ENCODE results near the gene TSPEAR. TPM values are rescaled to one million over a fixed set of nuclear protein-coding genes. Genes with fewer than 3 reads are reported as not detected.

Gene TSPEAR
- total and polyA plus RNA-seq, 12 donors, result under 0.01 to 3.4 (median 1.0) TPM; not detected in 3

- Histone ChIP-seq H3K4me1 (no peaks in the 10 kb centered on the region), H3K27ac (no peak overlapping the region), H3K4me3 (no peak overlapping the region), H3K9me3 (no peaks in the 10 kb centered on the region), H3K27me3 (peaks cover 0 to 27% (median 8%) of the 10 kb centered on the region in 7 donors), H3K36me3 (no peaks in the 10 kb centered on the region)
- 76 to 84% methylated on average over 15 of the region's 15 CpGs for WGBS, 2 donors
- ATAC-seq (no peak), DNase-seq (no peak)
- no peak for TF ChIP-seq CTCF (IDR thresholded peaks at IDR 0.05)
- intact Hi-C loops (cut with DNase I), result loop anchor here in 4 of 10 donors (5.0 to 10.0 kb wide), 3 partner anchors 220 to 277 kb away; no protein-coding TSS in a partner anchor
Measured at GRCh38 chr21:44517175-44517899, 194.0 kb downstream of the TSPEAR start.

- DNase-seq (peak in 1 of 2 donors; percentile 1), ATAC-seq (no peak)
- Histone ChIP-seq H3K4me3 (no peak overlapping the region), H3K9me3 (no peaks in the 10 kb centered on the region), H3K36me3 (no peaks in the 10 kb centered on the region), H3K27me3 (peaks cover 0 to 29% (median 10%) of the 10 kb centered on the region in 7 donors), H3K4me1 (no peaks in the 10 kb centered on the region), H3K27ac (no peak overlapping the region)
- 85 to 86% methylated on average over 10 of the region's 10 CpGs for WGBS, 2 donors
- TF ChIP-seq CTCF (IDR thresholded peaks at IDR 0.05), result no peak
- intact Hi-C loops (cut with DNase I), result loop anchor here in 4 of 10 donors (5.0 to 10.0 kb wide), 3 partner anchors 220 to 278 kb away; no protein-coding TSS in a partner anchor
Measured at GRCh38 chr21:44516828-44517174, 194.6 kb downstream of the TSPEAR start.

- Histone ChIP-seq H3K9me3 (no peaks in the 10 kb centered on the region), H3K27me3 (peaks cover 0 to 29% (median 11%) of the 10 kb centered on the region in 7 donors), H3K27ac (no peak overlapping the region), H3K36me3 (no peaks in the 10 kb centered on the region), H3K4me3 (no peak overlapping the region), H3K4me1 (no peaks in the 10 kb centered on the region)
- TF ChIP-seq CTCF (IDR thresholded peaks at IDR 0.05), result no peak
- DNase-seq (peak in 1 of 2 donors; percentile 5), ATAC-seq (no peak)
- 90 to 91% methylated on average over 13 of the region's 13 CpGs for WGBS, 2 donors
- intact Hi-C loops (cut with DNase I), result loop anchor here in 4 of 10 donors (5.0 to 10.0 kb wide), 3 partner anchors 221 to 278 kb away; no protein-coding TSS in a partner anchor
Measured at GRCh38 chr21:44516342-44516741, 195.0 kb downstream of the TSPEAR start.

- TF ChIP-seq CTCF (IDR thresholded peaks at IDR 0.05), result no peak
- 84 to 91% methylated on average over 32 of the region's 32 CpGs for WGBS, 2 donors
- H3K36me3 ChIP-seq, result no peaks in the 10 kb centered on the region
- no peaks in the 10 kb centered on the region for H3K9me3 ChIP-seq
- no peak for ATAC-seq
- H3K4me3 ChIP-seq, result no peak overlapping the region
- peaks cover 0 to 29% (median 12%) of the 10 kb centered on the region in 7 donors for H3K27me3 ChIP-seq
- peak in 1 of 2 donors; percentile 5 for DNase-seq
- intact Hi-C loops (cut with DNase I), result loop anchor here in 4 of 10 donors (5.0 to 10.0 kb wide), 3 partner anchors 222 to 279 kb away; no protein-coding TSS in a partner anchor
- no peak overlapping the region for H3K27ac ChIP-seq
- H3K4me1 ChIP-seq, result peaks cover 0 to 4% (median 1%) of the 10 kb centered on the region in 9 donors
Measured at GRCh38 chr21:44515359-44516165, 195.8 kb downstream of the TSPEAR start.
